Suppressor macrophage treated with lipopolysaccharide for 1 hour (primary cell): ENCODE results near the gene MLPH.

Source experiments
- DNase-seq, 3 donors: peaks; one replicate each; pipeline ENCODE4 v3.0.0-alpha.2; 2020 to 2022

The MLPH gene

DNA sequence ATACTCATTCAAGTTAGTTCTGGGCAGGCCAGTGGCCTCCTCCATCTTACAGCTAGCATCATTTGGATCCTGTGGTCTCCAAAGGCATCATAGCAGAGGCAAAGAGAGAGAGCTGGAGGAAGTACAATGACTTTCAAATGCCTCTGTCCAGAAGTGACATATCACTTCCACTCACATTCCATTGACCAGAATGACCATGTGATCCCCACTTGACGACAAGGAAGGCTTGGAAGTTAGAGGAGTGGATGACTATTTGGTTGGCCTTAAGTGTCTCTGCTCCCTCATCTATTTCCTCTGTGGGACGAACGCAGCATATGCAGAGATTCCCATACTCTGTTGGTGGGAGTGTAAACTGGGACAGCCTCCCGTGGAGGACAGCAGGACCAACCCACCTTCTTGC is 27.8 kb upstream of the MLPH start:
- DNase-seq: no peak

DNA sequence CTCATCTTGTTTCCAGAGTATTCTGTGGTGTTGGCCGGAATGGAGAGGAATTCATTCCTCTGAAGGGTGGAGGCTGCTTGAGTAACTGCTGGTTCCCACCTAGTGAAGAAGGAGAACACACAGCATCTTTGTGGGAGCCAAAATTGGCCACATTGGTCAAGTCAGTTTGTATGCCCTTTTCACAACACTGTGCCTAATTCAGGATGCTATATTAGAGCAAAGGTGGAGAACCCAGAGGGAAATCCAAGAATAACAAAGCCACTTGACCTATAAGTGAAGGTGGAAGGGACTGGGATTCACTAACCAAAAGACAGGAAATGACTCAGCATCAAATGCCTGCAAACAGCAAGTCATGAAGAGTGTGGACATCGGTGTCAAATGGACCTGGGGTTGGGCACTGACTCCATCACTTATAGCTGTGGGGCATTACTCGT is 27.3 kb upstream of the MLPH start:
- DNase-seq: peak; percentile 35 to 49 (median 44)

GRCh38 chr2:237464757-237465391 is 22.2 kb upstream of the MLPH start:
- no peak for DNase-seq

- DNase-seq: peak in 2 of 3 donors; percentile 26 to 43
These were observed 21.4 kb upstream of the MLPH start for GRCh38 chr2:237465515-237466148.

- no peak for DNase-seq
These were observed 20.8 kb upstream of the MLPH start for GRCh38 chr2:237466211-237466610.

DNA sequence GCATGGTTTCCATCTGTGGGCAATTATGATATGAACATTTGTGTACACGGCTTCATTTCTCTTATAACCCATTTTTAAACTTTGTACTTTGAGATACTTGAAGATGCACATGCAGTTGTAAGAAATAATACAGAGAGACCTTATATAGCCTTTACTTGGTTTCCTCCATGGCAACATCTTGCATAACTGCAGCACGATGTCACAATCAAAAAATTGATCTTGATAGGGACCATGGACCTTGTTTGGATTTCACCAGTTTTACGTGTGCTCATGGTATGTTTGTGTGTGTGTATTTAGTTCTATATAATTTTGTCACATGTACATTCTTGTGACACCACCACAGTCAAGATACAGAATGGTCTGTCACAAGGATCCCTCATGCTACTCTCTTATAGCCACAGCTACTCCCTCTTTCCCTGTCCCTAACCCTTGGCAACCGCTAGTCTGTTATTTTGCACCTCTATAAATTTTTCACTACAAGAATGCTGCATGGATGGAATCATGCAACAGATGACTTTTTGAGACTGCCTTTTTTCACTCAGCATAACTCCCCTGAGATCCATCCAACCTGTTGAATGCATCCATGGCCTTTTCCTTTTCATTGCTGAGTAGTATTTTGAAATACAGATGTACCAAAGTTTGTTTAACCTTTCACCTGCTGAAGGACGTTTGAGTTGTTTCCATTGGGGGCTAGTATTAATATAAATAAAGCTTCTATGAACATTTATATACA is 19.4 kb upstream of the MLPH start:
- no peak for DNase-seq

- peak; percentile 64 to 80 (median 72) for DNase-seq
These were observed 17.6 kb upstream of the MLPH start for GRCh38 chr2:237469410-237469809.

- DNase-seq: no peak
These were observed 17.2 kb upstream of the MLPH start for GRCh38 chr2:237469849-237470248.

- no peak for DNase-seq
These were observed 16.1 kb upstream of the MLPH start for GRCh38 chr2:237470914-237471313.

GRCh38 chr2:237471438-237472186 is 15.4 kb upstream of the MLPH start:
- peak; percentile 53 to 63 (median 58) for DNase-seq

- DNase-seq: no peak
These were observed 14.8 kb upstream of the MLPH start for GRCh38 chr2:237472187-237472712.

GRCh38 chr2:237472909-237473877 is 13.9 kb upstream of the MLPH start:
- DNase-seq: no peak

DNA sequence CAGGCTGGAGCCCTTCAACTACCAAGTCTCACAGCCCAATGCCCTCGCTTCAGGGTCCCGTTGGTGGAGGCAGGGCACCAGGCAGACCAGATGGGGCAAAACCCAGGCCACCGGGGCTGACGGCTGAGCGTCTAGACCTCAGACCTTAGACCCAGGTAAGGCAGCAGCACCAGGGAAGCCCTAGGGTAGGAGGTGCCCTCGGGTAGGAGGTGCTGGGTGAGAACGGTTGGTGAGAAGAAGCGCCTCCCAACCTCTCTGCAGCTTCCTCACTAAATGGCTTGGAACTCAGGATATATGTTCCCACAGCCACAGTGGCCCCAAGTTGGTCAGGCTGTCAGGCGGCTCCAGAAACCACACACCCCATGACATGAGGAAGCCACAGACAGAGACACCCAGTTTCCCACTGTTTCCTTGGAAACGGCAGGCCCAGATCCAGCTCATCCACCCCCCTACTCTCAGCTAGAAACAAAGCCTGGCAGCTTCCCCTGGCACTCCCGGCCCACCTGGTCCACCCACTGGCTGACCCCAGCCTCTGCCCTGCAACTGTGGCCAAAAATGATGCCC is 13.1 kb upstream of the MLPH start:
- peak; percentile 74 to 87 (median 86) for DNase-seq

DNA sequence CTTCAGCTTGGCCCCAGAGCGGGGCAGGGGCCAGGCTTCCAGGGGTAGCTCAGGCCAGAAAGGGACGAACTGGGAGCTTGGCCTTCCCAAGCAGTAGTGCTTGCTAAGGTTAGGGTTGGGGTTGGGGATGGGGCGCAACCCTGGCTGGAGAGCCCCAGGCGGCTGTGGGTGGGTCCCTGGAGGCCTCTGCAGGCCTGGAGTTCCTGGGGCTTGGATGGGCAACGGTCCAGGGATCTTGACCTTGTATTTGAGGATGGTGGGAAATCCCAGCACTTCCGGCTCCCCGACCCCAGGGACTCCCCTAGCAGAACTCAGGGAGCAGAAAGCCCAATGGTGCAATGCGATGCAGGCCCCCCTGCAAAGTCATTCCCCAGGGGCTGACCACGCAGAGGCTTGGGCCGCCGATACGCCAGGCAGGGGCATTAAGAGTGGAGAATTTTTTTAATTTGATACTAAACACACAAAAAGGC is 12.6 kb upstream of the MLPH start:
- DNase-seq: peak in 2 of 3 donors; percentile 33 to 49

DNA sequence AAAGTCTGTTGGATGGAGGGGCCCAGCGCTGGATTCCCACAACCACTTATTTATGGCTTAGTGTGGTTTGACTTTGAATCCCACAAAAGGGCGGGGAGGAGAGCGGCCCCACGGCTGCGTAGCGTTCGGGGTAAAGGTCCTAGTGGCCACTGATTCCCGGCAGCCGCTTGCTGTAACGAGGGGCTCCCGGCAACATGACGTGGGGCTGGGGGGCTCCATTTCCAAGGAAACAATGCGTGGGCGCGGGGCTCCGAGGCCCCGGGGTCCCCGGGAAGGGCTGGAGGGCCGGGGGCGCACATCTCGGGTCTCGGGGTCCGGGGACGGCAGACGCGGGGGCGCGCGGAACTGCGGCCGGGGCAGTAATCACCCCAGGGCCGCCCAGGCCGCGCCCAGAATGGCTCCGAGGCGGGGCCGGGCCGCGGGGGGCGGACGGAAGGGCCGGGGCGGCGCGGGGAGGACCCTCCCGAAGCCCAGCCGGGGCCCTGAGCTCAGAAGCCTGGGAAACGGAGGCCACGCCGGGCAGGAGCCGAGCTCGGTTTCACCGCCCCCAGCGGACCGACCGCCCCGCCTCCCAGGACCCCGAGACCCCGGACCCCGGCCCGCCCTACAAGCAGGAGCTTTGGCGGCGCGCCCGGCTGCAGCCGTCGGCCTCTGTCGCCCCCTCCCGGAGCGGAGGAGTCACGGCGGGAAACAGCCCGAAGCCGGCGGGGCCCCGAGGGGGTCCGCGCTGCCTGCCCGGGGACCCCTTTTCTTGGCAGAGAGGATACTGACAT is 11.9 kb upstream of the MLPH start:
- DNase-seq: peak; percentile 64 to 90 (median 80)

GRCh38 chr2:237475704-237476141 is 11.3 kb upstream of the MLPH start:
- DNase-seq: peak; percentile 60 to 67 (median 62)

DNA sequence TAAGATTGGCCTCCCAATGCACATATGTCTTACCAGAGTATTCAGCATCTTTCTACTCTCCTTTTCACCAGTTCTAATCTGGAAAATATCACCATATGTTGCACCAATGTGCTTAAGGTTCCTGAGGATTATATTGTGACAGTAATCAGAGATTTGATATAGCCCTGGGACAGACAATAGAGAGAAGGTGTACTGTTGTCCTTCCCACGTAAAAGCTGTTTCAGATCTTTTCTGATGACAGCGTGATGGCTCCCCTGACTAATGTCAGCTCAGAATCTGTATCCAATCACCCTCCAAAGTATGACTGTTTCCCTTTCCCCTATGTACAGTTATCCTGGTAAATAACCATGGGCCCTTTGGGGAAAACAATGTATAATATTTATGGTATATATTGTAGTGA is 9.0 kb upstream of the MLPH start:
- DNase-seq: no peak

GRCh38 chr2:237478979-237479378 is 8.1 kb upstream of the MLPH start:
- DNase-seq: no peak

- DNase-seq: no peak
These were observed 7.3 kb upstream of the MLPH start for GRCh38 chr2:237479747-237480146.

GRCh38 chr2:237480556-237480955 is 6.5 kb upstream of the MLPH start:
- no peak for DNase-seq
